Measurements from ENCODE around the gene NAPEPLD. TPM values are rescaled to one million over a fixed set of nuclear protein-coding genes. Genes with fewer than 3 reads are reported as not detected.
"Not testable (repeated sequence)": the region's sequence is repeated elsewhere in the genome, so short reads cannot be mapped to it uniquely, and the experiment has no call there.

The NAPEPLD gene
- 1 to 10 TPM; 4.7 TPM for total RNA-seq

GRCh38 chr7:103148994-103149807 lies at the start of gene NAPEPLD:
TSS of gene NAPEPLD (minus strand) at chr7:103149099. CDS start at chr7:103128776, 20,323 bp downstream.
- intact Hi-C loops (cut with DNase I, micrococcal nuclease): loop anchor here (1.0 to 5.0 kb wide), 5 partner anchors 74 to 200 kb away; partner anchors contain the start of genes ARMC10 (in 2 of the 2), FBXL13 (in 1 of the 2) and PMPCB (in 1 of the 2)
- ChIA-PET CTCF (no interaction called here), POLR2A (interaction anchor here (0.7 to 1.3 kb wide), 2 partner anchors 8 to 74 kb away, joined by 3 to 4 read pairs; partner anchors contain the start of gene ARMC10)
- peaks cover 1% of the 10 kb centered on the region for H3K27me3 Mint-ChIP-seq
- H3K27ac Mint-ChIP-seq: peak within 1 kb of the TSS; percentile 100
- peak; percentile 79 for DNase-seq
- no peaks in the 10 kb centered on the region for H3K9me3 Mint-ChIP-seq (ENCODE audit: low read depth)
- peak; percentile 76 for ATAC-seq
- peaks cover 32% of the 10 kb centered on the region for H3K4me1 Mint-ChIP-seq
- H3K36me3 Mint-ChIP-seq (ENCODE audit: low read depth): peaks cover 10% of the 10 kb centered on the region
- peak within 1 kb of the TSS; percentile 93 for H3K4me3 Mint-ChIP-seq

GRCh38 chr7:103198079-103198478 lies 49.2 kb upstream of the NAPEPLD start:
- H3K36me3 Mint-ChIP-seq (ENCODE audit: low read depth); H3K27ac Mint-ChIP-seq; H3K9me3 Mint-ChIP-seq (ENCODE audit: low read depth); POLR2A ChIA-PET; ATAC-seq; H3K4me1 Mint-ChIP-seq; CTCF ChIA-PET; H3K4me3 Mint-ChIP-seq; intact Hi-C loops (cut with DNase I, micrococcal nuclease); H3K27me3 Mint-ChIP-seq; DNase-seq: not testable (repeated sequence)

- CTCF ChIA-PET, ATAC-seq, H3K27ac Mint-ChIP-seq: not testable (repeated sequence)
Measured at GRCh38 chr7:103195364-103195763, 46.5 kb upstream of the NAPEPLD start.

GRCh38 chr7:103172415-103173146 lies 23.7 kb upstream of the NAPEPLD start:
- intact Hi-C loops (cut with DNase I, micrococcal nuclease); H3K4me1 Mint-ChIP-seq; ATAC-seq; H3K27me3 Mint-ChIP-seq; DNase-seq; H3K36me3 Mint-ChIP-seq (ENCODE audit: low read depth); H3K4me3 Mint-ChIP-seq; POLR2A ChIA-PET; H3K27ac Mint-ChIP-seq; CTCF ChIA-PET; H3K9me3 Mint-ChIP-seq (ENCODE audit: low read depth): not testable (repeated sequence)

More at GRCh38 chr7:103195364-103195763, 46.5 kb upstream of the NAPEPLD start:
- H3K36me3 Mint-ChIP-seq (ENCODE audit: low read depth); DNase-seq; H3K27me3 Mint-ChIP-seq; H3K4me1 Mint-ChIP-seq; H3K4me3 Mint-ChIP-seq; intact Hi-C loops (cut with DNase I, micrococcal nuclease); H3K9me3 Mint-ChIP-seq (ENCODE audit: low read depth); POLR2A ChIA-PET: not testable (repeated sequence)

GRCh38 chr7:103171695-103172414 lies 23.0 kb upstream of the NAPEPLD start:
- ATAC-seq; POLR2A ChIA-PET; DNase-seq; H3K27ac Mint-ChIP-seq; H3K36me3 Mint-ChIP-seq (ENCODE audit: low read depth); H3K9me3 Mint-ChIP-seq (ENCODE audit: low read depth); H3K27me3 Mint-ChIP-seq; H3K4me3 Mint-ChIP-seq; CTCF ChIA-PET; intact Hi-C loops (cut with DNase I, micrococcal nuclease); H3K4me1 Mint-ChIP-seq: not testable (repeated sequence)

GRCh38 chr7:103166921-103167544 lies 18.1 kb upstream of the NAPEPLD start:
- H3K36me3 Mint-ChIP-seq (ENCODE audit: low read depth); H3K27me3 Mint-ChIP-seq; intact Hi-C loops (cut with DNase I, micrococcal nuclease); H3K4me1 Mint-ChIP-seq; H3K4me3 Mint-ChIP-seq; H3K9me3 Mint-ChIP-seq (ENCODE audit: low read depth); ATAC-seq; DNase-seq; H3K27ac Mint-ChIP-seq; POLR2A ChIA-PET; CTCF ChIA-PET: not testable (repeated sequence)

GRCh38 chr7:103163087-103163825 lies 14.4 kb upstream of the NAPEPLD start:
- H3K4me3 Mint-ChIP-seq; CTCF ChIA-PET; intact Hi-C loops (cut with DNase I, micrococcal nuclease); ATAC-seq; H3K36me3 Mint-ChIP-seq (ENCODE audit: low read depth); H3K27me3 Mint-ChIP-seq; H3K27ac Mint-ChIP-seq; H3K9me3 Mint-ChIP-seq (ENCODE audit: low read depth); H3K4me1 Mint-ChIP-seq; DNase-seq; POLR2A ChIA-PET: not testable (repeated sequence)

- H3K4me1 Mint-ChIP-seq; DNase-seq; intact Hi-C loops (cut with DNase I, micrococcal nuclease); H3K36me3 Mint-ChIP-seq (ENCODE audit: low read depth); POLR2A ChIA-PET; H3K27ac Mint-ChIP-seq; H3K9me3 Mint-ChIP-seq (ENCODE audit: low read depth); ATAC-seq; H3K4me3 Mint-ChIP-seq; H3K27me3 Mint-ChIP-seq: not testable (repeated sequence)
- CTCF ChIA-PET: interaction anchor here (0.7 kb wide), 1 partner anchor 27 kb away, joined by 3 read pairs; no protein-coding TSS in a partner anchor
Measured at GRCh38 chr7:103162641-103163040, 13.7 kb upstream of the NAPEPLD start.

GRCh38 chr7:103161998-103162616 lies 13.2 kb upstream of the NAPEPLD start:
- H3K9me3 Mint-ChIP-seq (ENCODE audit: low read depth); H3K27me3 Mint-ChIP-seq; H3K4me1 Mint-ChIP-seq; DNase-seq; H3K4me3 Mint-ChIP-seq; H3K27ac Mint-ChIP-seq; H3K36me3 Mint-ChIP-seq (ENCODE audit: low read depth); POLR2A ChIA-PET; ATAC-seq; intact Hi-C loops (cut with DNase I, micrococcal nuclease): not testable (repeated sequence)
- CTCF ChIA-PET: interaction anchor here (0.7 kb wide), 1 partner anchor 26 kb away, joined by 3 read pairs; no protein-coding TSS in a partner anchor

GRCh38 chr7:103159072-103159471 lies 10.2 kb upstream of the NAPEPLD start:
- ATAC-seq; H3K27me3 Mint-ChIP-seq; intact Hi-C loops (cut with DNase I, micrococcal nuclease); H3K27ac Mint-ChIP-seq; H3K36me3 Mint-ChIP-seq (ENCODE audit: low read depth); H3K4me3 Mint-ChIP-seq; POLR2A ChIA-PET; H3K9me3 Mint-ChIP-seq (ENCODE audit: low read depth); DNase-seq; H3K4me1 Mint-ChIP-seq; CTCF ChIA-PET: not testable (repeated sequence)

Measured in activated CD4-positive, alpha-beta T cell treated with anti-CD3 and anti-CD28 coated beads for 36 hours (primary cell).